ENCODE measurements around the gene GINS2.

- no peak for TF ChIP-seq CTCF (conservative IDR thresholded peaks at IDR 0.05)
- TF ChIP-seq EZH2 (IDR thresholded peaks at IDR 0.05; ENCODE audit: low read depth): no peak
These were observed 51.5 kb downstream of the GINS2 start for GRCh38 chr16:85637061-85637807.
